Endothelial cell (in vitro differentiated cells): Measurements from ENCODE around the gene ACTG2. TPM values are rescaled to one million over a fixed set of nuclear protein-coding genes. Genes with fewer than 3 reads are reported as not detected.

Experiments
- DNase-seq: peaks from one replicate; pipeline ENCODE4 v3.0.0; 2021; ENCODE audit warnings: low spot score
- H3K27ac Mint-ChIP-seq: one replicate; pipeline ENCODE4 v1.8.0; 2021; ENCODE audit warnings: mixed read lengths, inconsistent platforms; ENCODE audit not compliant: unreplicated experiment
- H3K27me3 Mint-ChIP-seq: one replicate; pipeline ENCODE4 v1.8.0; 2021; ENCODE audit warnings: mild to moderate bottlenecking, moderate library complexity, mixed read lengths, inconsistent platforms; ENCODE audit not compliant: unreplicated experiment
- H3K36me3 Mint-ChIP-seq: one replicate; pipeline ENCODE4 v1.8.0; 2021; ENCODE audit warnings: mild to moderate bottlenecking, low read depth, mixed read lengths, inconsistent platforms; ENCODE audit not compliant: unreplicated experiment
- H3K4me1 Mint-ChIP-seq: one replicate; pipeline ENCODE4 v1.8.0; 2021; ENCODE audit warnings: mild to moderate bottlenecking, mixed read lengths, inconsistent platforms; ENCODE audit not compliant: unreplicated experiment
- H3K4me3 Mint-ChIP-seq: one replicate; pipeline ENCODE4 v1.8.0; 2021; ENCODE audit warnings: mild to moderate bottlenecking, mixed read lengths, inconsistent platforms; ENCODE audit not compliant: unreplicated experiment
- H3K9me3 Mint-ChIP-seq: one replicate; pipeline ENCODE4 v1.8.0; 2021; ENCODE audit warnings: mixed read lengths, inconsistent platforms; ENCODE audit not compliant: unreplicated experiment
- CTCF ChIP-seq: fragments of 200-600 bp; sonication (generic); IDR thresholded peaks from one replicate; pipeline ENCODE4 v1.5.0; 2021; ENCODE audit warnings: antibody characterized with exemption; ENCODE audit not compliant: unreplicated experiment
- total RNA-seq: library from RNA; stranded (reverse); fragmentation: NEBNext Ultra II Directional; extraction: Animal tissue kit (Norgen Biotek cat#: 25700); gene quantifications from one replicate; pipeline ENCODE4 v1.2.1, GENCODE V29; 2021; ENCODE audit not compliant: unreplicated experiment

The ACTG2 gene
- total RNA-seq, 1 donor from 2014 or later = 8.3 TPM

GRCh38 chr2:73896362-73897239 is 3.8 kb downstream of the ACTG2 start:
- no peak overlapping the region for H3K4me3 Mint-ChIP-seq
- H3K27ac Mint-ChIP-seq = no peak overlapping the region
- no peak for TF ChIP-seq CTCF
- H3K27me3 Mint-ChIP-seq = peaks cover 5% of the 10 kb centered on the region
- H3K9me3 Mint-ChIP-seq = no peaks in the 10 kb centered on the region
- no peak for DNase-seq
- H3K4me1 Mint-ChIP-seq = peaks cover 1% of the 10 kb centered on the region
- H3K36me3 Mint-ChIP-seq = no peaks in the 10 kb centered on the region

GRCh38 chr2:73897240-73897583 is 4.4 kb downstream of the ACTG2 start:
- no peak for TF ChIP-seq CTCF
- DNase-seq = no peak
- Mint-ChIP-seq H3K27ac (no peak overlapping the region), H3K4me3 (no peak overlapping the region), H3K4me1 (peaks cover 7% of the 10 kb centered on the region), H3K36me3 (no peaks in the 10 kb centered on the region), H3K9me3 (no peaks in the 10 kb centered on the region), H3K27me3 (peaks cover 5% of the 10 kb centered on the region)

- Mint-ChIP-seq H3K9me3 (no peaks in the 10 kb centered on the region), H3K36me3 (no peaks in the 10 kb centered on the region), H3K4me3 (no peak overlapping the region), H3K4me1 (peaks cover 14% of the 10 kb centered on the region), H3K27ac (no peak overlapping the region), H3K27me3 (peaks cover 5% of the 10 kb centered on the region)
- TF ChIP-seq CTCF = no peak
- no peak for DNase-seq
Observed at GRCh38 chr2:73897934-73898333, 5.1 kb downstream of the ACTG2 start.

- Mint-ChIP-seq H3K36me3 (no peaks in the 10 kb centered on the region), H3K27me3 (peaks cover 2% of the 10 kb centered on the region), H3K27ac (no peak overlapping the region), H3K9me3 (no peaks in the 10 kb centered on the region), H3K4me1 (peaks cover 14% of the 10 kb centered on the region), H3K4me3 (no peak overlapping the region)
- DNase-seq = no peak
- TF ChIP-seq CTCF = no peak
Observed at GRCh38 chr2:73899801-73900336, 7.1 kb downstream of the ACTG2 start.

- H3K27ac Mint-ChIP-seq = no peak overlapping the region
- H3K9me3 Mint-ChIP-seq = no peaks in the 10 kb centered on the region
- no peak for DNase-seq
- peaks cover 14% of the 10 kb centered on the region for H3K4me1 Mint-ChIP-seq
- H3K27me3 Mint-ChIP-seq = peaks cover 2% of the 10 kb centered on the region
- no peak for TF ChIP-seq CTCF
- H3K36me3 Mint-ChIP-seq = no peaks in the 10 kb centered on the region
- no peak overlapping the region for H3K4me3 Mint-ChIP-seq
Observed at GRCh38 chr2:73901143-73901542, 8.3 kb downstream of the ACTG2 start.
